MCF 10A (cell line): Measurements from ENCODE around the gene GPRC5C. TPM values are rescaled to one million over a fixed set of nuclear protein-coding genes. Genes with fewer than 3 reads are reported as not detected.
A peak's percentile ranks its signal among the peaks of the same experiment; 100 is the strongest.

Source experiments
- BruUV-seq: library from RNA; stranded (reverse); fragments of 400-500 nt; replicated peaks from 2 replicates; lab custom pipeline; 2021; lab: Mats Ljungman, UMichigan
- CTCF ChIA-PET: fragments of 300-600 bp; sonication (Branson Sonifier 250); formaldehyde crosslinking; extraction: SDS; loops from one replicate; lab custom pipeline; 2021; ENCODE audit warnings: antibody characterized with exemption, inconsistent platforms; lab: Yijun Ruan, JAX
- POLR2A ChIA-PET: fragments of 300-600, 350-650 bp; sonication (Branson Sonifier 250); formaldehyde crosslinking; extraction: SDS; loops from one replicate; lab custom pipeline; 2020; ENCODE audit warnings: antibody characterized with exemption, inconsistent platforms; lab: Yijun Ruan, JAX
- DNase-seq: peaks from one replicate; pipeline ENCODE4 v3.0.0-alpha.2; 2018; ENCODE audit not compliant: unreplicated experiment
- H3K27ac Mint-ChIP-seq: one replicate; pipeline ENCODE4 v1.8.0; 2022; ENCODE audit warnings: mild to moderate bottlenecking, low read depth, mixed read lengths; ENCODE audit not compliant: unreplicated experiment
- H3K27me3 Mint-ChIP-seq: one replicate; pipeline ENCODE4 v1.8.0; 2022; ENCODE audit warnings: mixed read lengths; ENCODE audit not compliant: insufficient read depth, unreplicated experiment
- H3K36me3 Mint-ChIP-seq: one replicate; pipeline ENCODE4 v1.8.0; 2022; ENCODE audit warnings: mild to moderate bottlenecking, moderate library complexity, mixed read lengths; ENCODE audit not compliant: insufficient read depth, unreplicated experiment
- H3K4me1 Mint-ChIP-seq: one replicate; pipeline ENCODE4 v1.8.0; 2022; ENCODE audit warnings: mixed read lengths; ENCODE audit not compliant: insufficient read depth, unreplicated experiment
- H3K4me3 Mint-ChIP-seq: one replicate; pipeline ENCODE4 v1.8.0; 2022; ENCODE audit warnings: mild to moderate bottlenecking, moderate library complexity, mixed read lengths; ENCODE audit not compliant: unreplicated experiment
- H3K9me3 Mint-ChIP-seq: one replicate; pipeline ENCODE4 v1.8.0; 2022; ENCODE audit warnings: mixed read lengths; ENCODE audit not compliant: unreplicated experiment
- intact Hi-C: fragments of 100-400 bp; cut with micrococcal nuclease; formaldehyde crosslinking; loops from 2 replicates; pipeline ENCODE4 v1.14.1; 2022
- total RNA-seq: library from RNA; stranded (reverse); gene quantifications from 2 replicates; pipeline ENCODE4 v1.2.3, GENCODE V29; 2022
- TF ChIP-seq, protein P1 (sequence below): fragments of 200-600 bp; IDR thresholded peaks from one replicate; pipeline ENCODE4 v1.8.0; 2022; ENCODE audit warnings: antibody characterized with exemption, mild to moderate bottlenecking; ENCODE audit not compliant: unreplicated experiment

GPRC5C gene
- total RNA-seq, 1 experiment from 2014 or later = 17.7 TPM

DNA sequence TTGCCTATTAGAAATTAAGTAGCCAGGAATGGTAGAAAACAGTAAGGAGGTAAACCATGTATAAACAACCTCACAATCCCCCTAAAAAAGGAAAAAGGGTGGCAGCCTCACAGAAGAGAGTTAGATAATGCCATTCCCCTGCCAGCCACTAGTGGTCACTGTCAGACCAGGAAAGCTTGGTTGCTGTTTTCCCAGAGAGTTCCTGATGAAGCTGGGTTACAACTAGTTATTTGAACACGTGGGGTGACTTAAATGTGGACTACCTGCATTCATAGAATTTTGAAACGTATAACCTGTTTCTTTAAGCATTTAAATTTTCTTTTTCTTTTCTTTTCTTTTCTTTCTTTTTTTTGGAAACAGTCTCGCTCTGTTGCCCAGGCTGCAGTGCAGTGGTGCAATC is 5.8 kb downstream of the GPRC5C start:
- TF ChIP-seq, protein P1, sequence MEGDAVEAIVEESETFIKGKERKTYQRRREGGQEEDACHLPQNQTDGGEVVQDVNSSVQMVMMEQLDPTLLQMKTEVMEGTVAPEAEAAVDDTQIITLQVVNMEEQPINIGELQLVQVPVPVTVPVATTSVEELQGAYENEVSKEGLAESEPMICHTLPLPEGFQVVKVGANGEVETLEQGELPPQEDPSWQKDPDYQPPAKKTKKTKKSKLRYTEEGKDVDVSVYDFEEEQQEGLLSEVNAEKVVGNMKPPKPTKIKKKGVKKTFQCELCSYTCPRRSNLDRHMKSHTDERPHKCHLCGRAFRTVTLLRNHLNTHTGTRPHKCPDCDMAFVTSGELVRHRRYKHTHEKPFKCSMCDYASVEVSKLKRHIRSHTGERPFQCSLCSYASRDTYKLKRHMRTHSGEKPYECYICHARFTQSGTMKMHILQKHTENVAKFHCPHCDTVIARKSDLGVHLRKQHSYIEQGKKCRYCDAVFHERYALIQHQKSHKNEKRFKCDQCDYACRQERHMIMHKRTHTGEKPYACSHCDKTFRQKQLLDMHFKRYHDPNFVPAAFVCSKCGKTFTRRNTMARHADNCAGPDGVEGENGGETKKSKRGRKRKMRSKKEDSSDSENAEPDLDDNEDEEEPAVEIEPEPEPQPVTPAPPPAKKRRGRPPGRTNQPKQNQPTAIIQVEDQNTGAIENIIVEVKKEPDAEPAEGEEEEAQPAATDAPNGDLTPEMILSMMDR = peak; percentile 78
- POLR2A ChIA-PET = interaction anchor here (0.7 to 1.0 kb wide), 3 partner anchors 10 to 38 kb away, joined by 4 to 6 read pairs (median 6); no protein-coding TSS in a partner anchor
- no peaks in the 10 kb centered on the region for H3K9me3 Mint-ChIP-seq
- no TSS peak for BruUV-seq
- CTCF ChIA-PET = interaction anchor here (0.6 to 2.6 kb wide), 10 partner anchors 9 to 823 kb away, joined by 3 to 15 read pairs (median 3); no protein-coding TSS in a partner anchor
- intact Hi-C loops = no loop called here
- DNase-seq = no peak
- H3K27me3 Mint-ChIP-seq = no peaks in the 10 kb centered on the region
- H3K27ac Mint-ChIP-seq = no peak overlapping the region
- peaks cover 17% of the 10 kb centered on the region for H3K4me1 Mint-ChIP-seq
- H3K36me3 Mint-ChIP-seq = peaks cover 45% of the 10 kb centered on the region
- H3K4me3 Mint-ChIP-seq = no peak overlapping the region

- intact Hi-C loops = no loop called here
- TF ChIP-seq, protein P1 = no peak
- H3K27ac Mint-ChIP-seq = no peak overlapping the region
- peaks cover 29% of the 10 kb centered on the region for H3K4me1 Mint-ChIP-seq
- H3K9me3 Mint-ChIP-seq = no peaks in the 10 kb centered on the region
- H3K36me3 Mint-ChIP-seq = peaks cover 52% of the 10 kb centered on the region
- BruUV-seq = no TSS peak
- no peak overlapping the region for H3K4me3 Mint-ChIP-seq
- ChIA-PET POLR2A (interaction anchor here (1.0 kb wide), 1 partner anchor 23 kb away, joined by 3 read pairs; no protein-coding TSS in a partner anchor), CTCF (interaction anchor here (1.0 to 1.7 kb wide), 2 partner anchors 17 to 60 kb away, joined by 3 to 6 read pairs; no protein-coding TSS in a partner anchor)
- H3K27me3 Mint-ChIP-seq = no peaks in the 10 kb centered on the region
- DNase-seq = no peak
Observed at GRCh38 chr17:74439691-74440567, 8.0 kb downstream of the GPRC5C start.

DNA sequence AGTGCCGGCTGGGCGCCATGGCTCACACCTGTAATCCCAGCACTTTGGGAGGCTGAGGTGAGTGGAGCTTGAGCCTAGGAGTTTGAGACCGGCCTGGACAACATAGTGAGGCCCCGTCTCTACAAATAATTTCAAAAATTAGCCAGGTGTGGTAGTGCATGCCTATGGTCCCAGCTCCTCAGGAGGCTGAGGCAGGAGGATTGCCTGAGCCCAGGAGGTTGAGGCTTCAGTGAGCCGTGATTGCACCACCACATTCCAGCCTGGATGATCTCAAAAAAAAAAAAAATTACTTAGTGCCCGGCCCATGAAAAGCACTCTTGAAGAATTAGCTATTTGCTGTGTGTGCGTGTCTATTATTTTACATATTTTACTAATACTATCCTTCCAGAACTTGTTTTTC is 9.6 kb downstream of the GPRC5C start:
- ChIA-PET CTCF (no interaction called here), POLR2A (interaction anchor here (1.4 kb wide), 1 partner anchor 11 kb away, joined by 6 read pairs; the partner anchor contains the start of gene GPRC5C)
- DNase-seq = no peak
- H3K27me3 Mint-ChIP-seq = no peaks in the 10 kb centered on the region
- BruUV-seq = no TSS peak
- peaks cover 48% of the 10 kb centered on the region for H3K36me3 Mint-ChIP-seq
- TF ChIP-seq, protein P1 = no peak
- H3K27ac Mint-ChIP-seq = no peak overlapping the region
- H3K9me3 Mint-ChIP-seq = no peaks in the 10 kb centered on the region
- intact Hi-C loops = no loop called here
- peaks cover 29% of the 10 kb centered on the region for H3K4me1 Mint-ChIP-seq
- H3K4me3 Mint-ChIP-seq = no peak overlapping the region

- no peaks in the 10 kb centered on the region for H3K27me3 Mint-ChIP-seq
- no peaks in the 10 kb centered on the region for H3K9me3 Mint-ChIP-seq
- H3K4me1 Mint-ChIP-seq = peaks cover 34% of the 10 kb centered on the region
- H3K36me3 Mint-ChIP-seq = peaks cover 46% of the 10 kb centered on the region
- H3K27ac Mint-ChIP-seq = no peak overlapping the region
- no TSS peak for BruUV-seq
- POLR2A ChIA-PET = interaction anchor here (1.4 kb wide), 1 partner anchor 11 kb away, joined by 6 read pairs; the partner anchor contains the start of gene GPRC5C
- TF ChIP-seq, protein P1 = no peak
- H3K4me3 Mint-ChIP-seq = peak overlapping the region; percentile 62
- intact Hi-C loops = no loop called here
- CTCF ChIA-PET = interaction anchor here (0.7 kb wide), 1 partner anchor 401 kb away, joined by 4 read pairs; no protein-coding TSS in a partner anchor
- DNase-seq = no peak
Observed at GRCh38 chr17:74442291-74442669, 10.4 kb downstream of the GPRC5C start.
